ENCODE measurements around the gene METTL4. TPM values are rescaled to one million over a fixed set of nuclear protein-coding genes. Genes with fewer than 3 reads are reported as not detected.

Gene METTL4
- total and polyA plus RNA-seq, 2 donors (not counting 3 experiments of a cell fraction or from before 2014, with no cell fraction given) = 8.3 to 17.4 TPM

- DNase-seq (ENCODE audit: low read depth, low spot score) (no peak), FAIRE-seq (no peak)
- Histone ChIP-seq H3K27ac (ENCODE audit: insufficient read depth, low read depth, low read length) (no peak overlapping the region), H3K36me3 (ENCODE audit: control insufficient read depth in 2 of 2, extremely low read depth in 1 of 2, insufficient read depth in 2 of 2, low read length in 2 of 2) (peaks cover 0 to 7% of the 10 kb centered on the region in 2 experiments), H3K27me3 (ENCODE audit: control insufficient read depth in 2 of 2, insufficient read depth in 2 of 2, low read length in 2 of 2) (no peaks in the 10 kb centered on the region), H3K9ac (replicated peaks; ENCODE audit: extremely low read depth, insufficient read depth, low read length) (no peak overlapping the region), H3K4me3 (replicated peaks in 1 of 3; ENCODE audit: insufficient read depth in 1 of 3, low read depth in 1 of 3, low read length in 3 of 3) (no peak overlapping the region), H3K9me3 (replicated peaks; ENCODE audit: control insufficient read depth, insufficient read depth, low read length) (no peaks in the 10 kb centered on the region), H3K4me1 (ENCODE audit: control insufficient read depth, extremely low read depth, insufficient read depth, low read length) (peaks cover 3% of the 10 kb centered on the region), H3K9me1 (replicated peaks; ENCODE audit: control insufficient read depth, extremely low read depth, insufficient read depth, low read length) (no peaks in the 10 kb centered on the region), H4K20me1 (replicated peaks; ENCODE audit: control insufficient read depth, extremely low read depth, insufficient read depth, low read length) (no peaks in the 10 kb centered on the region), H2AFZ (ENCODE audit: low read depth, low read length) (no peak overlapping the region), H3K4me2 (ENCODE audit: insufficient read depth, low read length) (no peak overlapping the region), H3K79me2 (ENCODE audit: control insufficient read depth, insufficient read depth, low read length) (no peaks in the 10 kb centered on the region)
- dilution Hi-C loops (cut with MboI; ENCODE audit: extremely low pct_ligation_motif_present, low sequenced_read_pairs) = no loop called here
- BruUV-seq (replicated peaks) = no TSS peak
- POLR2A ChIA-PET = no interaction called here
- CTCF ChIA-PET = no interaction called here
- intact Hi-C loops (cut with micrococcal nuclease) = no loop called here
- TF ChIP-seq EZH2 (IDR thresholded peaks at IDR 0.05; ENCODE audit: borderline replicate concordance, low read depth, low read length, severe bottlenecking) = no peak
- no peak for TF ChIP-seq FOS (IDR thresholded peaks at IDR 0.05; ENCODE audit: borderline replicate concordance, insufficient read depth, low read length)
- TF ChIP-seq GATA2 (IDR thresholded peaks at IDR 0.05; ENCODE audit: insufficient read depth, insufficient read length, low read depth, low read length) = no peak
- no peak for TF ChIP-seq MAX (IDR thresholded peaks at IDR 0.05; ENCODE audit: insufficient read depth, insufficient read length)
- no peak for TF ChIP-seq MYC (IDR thresholded peaks at IDR 0.05; ENCODE audit: low read depth, low read length)
- TF ChIP-seq CTCF (IDR thresholded peaks at IDR 0.05; ENCODE audit: extremely low read depth in 1 of 2, insufficient read depth in 1 of 2, low read depth in 1 of 2, low read length in 2 of 2) = no peak
- no peak for TF ChIP-seq JUN (IDR thresholded peaks at IDR 0.05; ENCODE audit: borderline replicate concordance, insufficient read depth, insufficient read length, low read depth)
- TF ChIP-seq POLR2AphosphoS5 (IDR thresholded peaks at IDR 0.05; ENCODE audit: insufficient read depth, low read depth, low read length) = no peak
- TF ChIP-seq POLR2A (IDR thresholded peaks at IDR 0.05; ENCODE audit: low read depth, low read length) = no peak
Measured at GRCh38 chr18:2597639-2598038, 26.3 kb upstream of the METTL4 start.

Measured in endothelial cell of umbilical vein (primary cell).